Cardiac muscle cell (in vitro differentiated cells and primary cell): Measurements from ENCODE around the gene RICTOR. TPM values are rescaled to one million over a fixed set of nuclear protein-coding genes. Genes with fewer than 3 reads are reported as not detected.

Experiments used
- DNase-seq, 2 donors: peaks; one replicate each; pipeline versions ENCODE4 v3.0.0 to v3.0.0-alpha.2; 2010 to 2017; ENCODE audit warnings: low read depth in 1 of 2, low spot score in 1 of 2
- H3K27ac ChIP-seq: fragments of 200-600 bp; sonication (generic); 2 replicates; pipeline ENCODE4 v1.5.1; 2016
- H3K27me3 ChIP-seq: fragments of 200-600 bp; sonication (generic); 2 replicates; pipeline ENCODE4 v1.6.0; 2016; ENCODE audit warnings: control low read depth
- H3K36me3 ChIP-seq: fragments of 200-600 bp; sonication (generic); 2 replicates; pipeline ENCODE4 v1.5.1; 2016; ENCODE audit warnings: control low read depth
- H3K4me1 ChIP-seq: fragments of 200-600 bp; sonication (generic); 2 replicates; pipeline ENCODE4 v1.8.1; 2017; ENCODE audit warnings: low read depth, mild to moderate bottlenecking, mixed run types
- H3K4me3 ChIP-seq: fragments of 200-600 bp; sonication (generic); 2 replicates; pipeline ENCODE4 v1.5.1; 2016; ENCODE audit warnings: mild to moderate bottlenecking
- H3K9me3 ChIP-seq: fragments of 200-600 bp; sonication (generic); 2 replicates; pipeline ENCODE4 v1.5.1; 2017; ENCODE audit warnings: low read depth, mild to moderate bottlenecking, control low read depth
- polyA plus RNA-seq: library from polyadenylated mRNA; unstranded; fragments of >200 nt; fragmentation: Nextera tagmentation; extraction: Ambion mirVana; gene quantifications from 2 replicates; pipeline ENCODE4 v1.2.1, GENCODE V29; 2016
- total RNA-seq: library from RNA; depleted of rRNA; stranded (reverse); fragments of >200 nt; gene quantifications from 2 replicates; pipeline ENCODE4 v1.2.3, GENCODE V29; 2016
- TF ChIP-seq, protein P1 (sequence below): IDR thresholded peaks from 2 replicates; pipeline ENCODE4 v1.5.1; 2012; ENCODE audit warnings: low read depth, mild to moderate bottlenecking, low read length

RICTOR gene
- total and polyA plus RNA-seq, 2 experiments from 2014 or later: 6.0 to 20.6 TPM

DNA sequence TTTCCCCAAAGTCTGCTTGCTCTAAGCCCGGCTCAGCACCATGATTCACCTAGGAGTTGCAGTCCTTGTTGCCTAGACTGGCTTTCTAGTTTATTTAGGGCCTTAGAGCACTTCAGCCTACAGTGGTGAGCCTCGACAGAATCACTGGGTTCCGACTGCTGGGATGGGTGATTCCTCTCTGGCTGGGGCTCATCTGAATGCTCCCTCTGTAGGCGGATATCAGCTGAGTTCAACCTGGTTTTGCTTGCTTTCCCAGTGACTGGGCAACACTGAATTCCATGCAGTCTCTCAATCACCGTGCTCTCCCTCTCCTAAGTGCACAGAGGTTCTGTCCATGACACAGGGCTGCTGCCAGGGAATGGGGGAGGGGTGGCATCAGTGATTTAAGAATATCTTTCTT lies 174.3 kb downstream of the RICTOR start:
- H3K36me3 ChIP-seq: no peaks in the 10 kb centered on the region
- H3K4me1 ChIP-seq: no peaks in the 10 kb centered on the region
- H3K27ac ChIP-seq: no peak overlapping the region
- H3K4me3 ChIP-seq: no peak overlapping the region
- H3K27me3 ChIP-seq: no peaks in the 10 kb centered on the region
- no peaks in the 10 kb centered on the region for H3K9me3 ChIP-seq
- TF ChIP-seq, protein P1, sequence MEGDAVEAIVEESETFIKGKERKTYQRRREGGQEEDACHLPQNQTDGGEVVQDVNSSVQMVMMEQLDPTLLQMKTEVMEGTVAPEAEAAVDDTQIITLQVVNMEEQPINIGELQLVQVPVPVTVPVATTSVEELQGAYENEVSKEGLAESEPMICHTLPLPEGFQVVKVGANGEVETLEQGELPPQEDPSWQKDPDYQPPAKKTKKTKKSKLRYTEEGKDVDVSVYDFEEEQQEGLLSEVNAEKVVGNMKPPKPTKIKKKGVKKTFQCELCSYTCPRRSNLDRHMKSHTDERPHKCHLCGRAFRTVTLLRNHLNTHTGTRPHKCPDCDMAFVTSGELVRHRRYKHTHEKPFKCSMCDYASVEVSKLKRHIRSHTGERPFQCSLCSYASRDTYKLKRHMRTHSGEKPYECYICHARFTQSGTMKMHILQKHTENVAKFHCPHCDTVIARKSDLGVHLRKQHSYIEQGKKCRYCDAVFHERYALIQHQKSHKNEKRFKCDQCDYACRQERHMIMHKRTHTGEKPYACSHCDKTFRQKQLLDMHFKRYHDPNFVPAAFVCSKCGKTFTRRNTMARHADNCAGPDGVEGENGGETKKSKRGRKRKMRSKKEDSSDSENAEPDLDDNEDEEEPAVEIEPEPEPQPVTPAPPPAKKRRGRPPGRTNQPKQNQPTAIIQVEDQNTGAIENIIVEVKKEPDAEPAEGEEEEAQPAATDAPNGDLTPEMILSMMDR: no peak
- no peak for DNase-seq

DNA sequence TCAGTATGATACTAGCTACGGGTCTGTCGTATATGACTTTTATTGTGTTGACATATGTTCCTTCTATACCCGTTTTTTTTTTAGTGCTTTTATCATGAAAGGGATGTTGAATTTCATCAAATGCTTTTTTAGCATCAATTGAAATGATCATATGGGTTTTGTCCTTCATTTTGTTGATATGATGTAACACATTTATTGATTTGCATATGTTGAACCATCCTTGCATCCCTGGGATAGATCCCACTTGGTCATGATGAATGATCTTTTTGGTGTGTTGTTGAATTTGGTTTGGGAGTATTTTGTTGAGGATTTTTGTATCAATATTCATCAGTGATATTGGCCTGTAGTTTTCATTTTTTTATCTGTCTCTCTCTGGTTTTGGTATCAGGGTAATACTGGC lies 177.4 kb downstream of the RICTOR start:
- TF ChIP-seq, protein P1: no peak
- H3K36me3 ChIP-seq: no peaks in the 10 kb centered on the region
- no peaks in the 10 kb centered on the region for H3K9me3 ChIP-seq
- H3K27ac ChIP-seq: no peak overlapping the region
- H3K4me3 ChIP-seq: no peak overlapping the region
- no peak for DNase-seq
- no peaks in the 10 kb centered on the region for H3K27me3 ChIP-seq
- no peaks in the 10 kb centered on the region for H3K4me1 ChIP-seq

DNA sequence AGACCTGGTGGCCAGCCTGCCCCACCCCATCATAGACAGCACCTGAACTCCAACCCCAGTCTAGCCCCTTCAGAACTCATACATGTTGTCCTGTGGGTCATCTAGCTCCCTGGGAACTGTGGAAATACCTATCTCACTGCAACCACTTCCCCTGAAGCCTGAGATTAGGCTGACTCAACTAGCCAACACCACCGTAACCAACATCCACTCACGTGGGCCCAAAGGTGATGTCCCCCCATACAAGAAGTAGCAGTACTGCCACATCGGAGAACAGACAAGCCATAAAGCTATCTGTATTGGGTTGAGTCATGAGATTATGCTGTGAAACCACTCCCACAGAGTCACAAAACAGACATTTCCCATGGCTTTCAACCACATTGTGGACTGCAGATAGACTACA lies 181.8 kb downstream of the RICTOR start:
- TF ChIP-seq, protein P1: no peak
- Histone ChIP-seq H3K4me1 (no peaks in the 10 kb centered on the region), H3K9me3 (no peaks in the 10 kb centered on the region), H3K4me3 (no peak overlapping the region), H3K27me3 (no peaks in the 10 kb centered on the region), H3K27ac (no peak overlapping the region), H3K36me3 (no peaks in the 10 kb centered on the region)
- DNase-seq: no peak

DNA sequence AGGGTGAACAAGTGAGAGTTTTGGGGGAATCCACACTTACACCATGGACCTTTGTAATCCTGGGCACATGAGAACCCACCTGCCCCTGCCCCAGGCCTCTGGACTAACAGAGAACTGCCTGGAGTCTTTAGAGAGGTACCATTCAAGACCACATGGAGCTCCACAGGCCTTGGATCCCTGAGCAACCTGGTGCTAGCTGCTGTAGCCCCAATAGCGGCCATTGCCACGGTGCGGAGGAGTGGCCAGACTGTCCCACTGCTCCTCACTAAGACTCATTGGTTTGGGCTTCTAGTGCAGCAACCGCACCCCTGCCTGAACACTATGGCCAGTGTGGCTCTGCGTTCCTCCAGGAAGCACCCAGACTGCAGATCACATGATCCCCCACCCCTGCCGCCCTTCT lies 182.6 kb downstream of the RICTOR start:
- Histone ChIP-seq H3K36me3 (no peaks in the 10 kb centered on the region), H3K27ac (no peak overlapping the region), H3K27me3 (no peaks in the 10 kb centered on the region), H3K9me3 (no peaks in the 10 kb centered on the region), H3K4me3 (no peak overlapping the region), H3K4me1 (no peaks in the 10 kb centered on the region)
- DNase-seq: no peak
- TF ChIP-seq, protein P1: no peak

DNA sequence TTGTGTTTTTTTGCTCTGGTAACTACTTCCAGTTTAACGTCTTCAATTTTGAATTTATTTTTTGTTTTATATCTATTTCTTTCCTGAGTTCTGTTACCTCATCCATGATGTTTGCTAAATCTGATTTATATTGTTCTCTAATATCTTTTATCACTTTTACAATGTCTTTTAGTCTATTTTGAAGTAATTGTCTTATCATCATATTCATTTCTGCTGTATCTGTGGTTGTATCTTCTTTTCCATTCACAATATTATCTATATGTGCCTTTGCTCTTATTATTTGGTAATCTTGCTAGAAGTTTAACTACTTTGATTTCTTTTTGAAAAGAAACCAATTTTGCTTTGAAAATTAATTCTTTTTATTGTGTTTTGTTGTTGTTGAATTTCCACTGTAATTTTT lies 184.8 kb downstream of the RICTOR start:
- TF ChIP-seq, protein P1: no peak
- DNase-seq: no peak
- no peak overlapping the region for H3K4me3 ChIP-seq
- H3K36me3 ChIP-seq: no peaks in the 10 kb centered on the region
- H3K4me1 ChIP-seq: no peaks in the 10 kb centered on the region
- H3K27me3 ChIP-seq: no peaks in the 10 kb centered on the region
- H3K27ac ChIP-seq: no peak overlapping the region
- H3K9me3 ChIP-seq: no peaks in the 10 kb centered on the region

DNA sequence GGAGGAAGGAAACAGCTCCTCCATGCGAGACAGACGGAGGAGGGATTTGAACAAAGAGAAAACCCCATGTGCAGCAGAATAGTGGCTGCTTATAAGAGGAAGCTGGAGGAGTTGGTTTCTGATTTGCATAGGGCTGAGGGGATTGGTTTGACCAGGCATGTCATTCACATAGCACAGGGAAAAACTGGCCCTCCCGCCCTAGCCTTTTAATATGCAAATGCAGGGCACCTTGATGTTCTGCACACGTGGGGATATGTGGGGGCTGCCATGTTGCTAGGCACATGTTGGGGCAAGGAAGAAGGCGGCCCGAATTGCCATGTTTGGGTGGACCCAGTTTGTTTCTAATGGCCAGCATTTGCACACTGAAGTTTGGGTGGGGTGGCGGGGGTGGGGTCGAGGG lies 186.2 kb downstream of the RICTOR start:
- Histone ChIP-seq H3K9me3 (no peaks in the 10 kb centered on the region), H3K27ac (no peak overlapping the region), H3K4me3 (no peak overlapping the region), H3K4me1 (no peaks in the 10 kb centered on the region), H3K27me3 (no peaks in the 10 kb centered on the region), H3K36me3 (no peaks in the 10 kb centered on the region)
- no peak for DNase-seq
- TF ChIP-seq, protein P1: no peak
